Head of caudate nucleus (tissue), 42 donors: ENCODE data around the gene ADCK1.
"Not testable (repeated sequence)": the region's sequence is repeated elsewhere in the genome, so short reads cannot be mapped to it uniquely, and the experiment has no call there.

Source experiments
- DNase-seq, 42 donors: peaks; one replicate each; pipeline versions ENCODE4 v3.0.0 to v3.0.0-alpha.2; 2020 to 2021; ENCODE audit warnings: mixed read lengths in 7 of 42
- intact Hi-C: fragments of 100-400 bp; cut with DNase I; formaldehyde crosslinking; loops from one replicate; pipeline ENCODE4 v1.15.0; 2022

Gene ADCK1

DNA sequence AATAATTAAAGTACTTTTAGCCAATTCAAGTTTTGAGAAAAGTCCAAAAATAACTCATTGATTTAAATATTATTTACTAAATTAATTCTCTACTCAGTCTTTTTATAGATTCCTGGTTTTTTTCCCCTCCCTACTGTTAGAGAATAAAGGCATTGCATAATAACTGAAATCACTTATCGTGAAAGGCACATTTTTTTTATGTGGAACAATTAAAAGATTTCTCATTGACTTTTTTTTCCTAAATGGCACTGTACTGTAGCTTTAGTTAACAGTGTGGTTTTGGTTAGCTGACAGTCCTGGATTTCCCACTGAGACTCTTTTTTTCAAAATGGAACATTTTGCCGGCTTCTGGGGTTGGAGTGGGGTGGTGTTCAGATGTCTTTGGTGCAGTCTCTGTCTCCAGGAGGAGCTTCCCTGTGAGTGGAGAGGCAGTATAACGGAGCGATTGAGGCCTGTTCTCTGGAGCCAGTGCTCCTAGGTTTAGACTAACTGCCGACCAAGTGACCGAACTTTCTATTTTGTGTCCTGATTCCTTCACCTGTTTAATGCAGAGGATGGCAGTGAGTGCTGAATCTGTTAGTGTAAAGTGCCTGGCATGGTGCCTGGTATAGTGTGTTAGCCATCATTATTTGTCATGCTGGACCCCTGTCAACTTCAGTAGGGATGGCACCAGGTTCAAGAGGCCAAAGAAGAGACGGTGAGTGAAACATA is 117.7 kb downstream of the ADCK1 start:
- no peak for DNase-seq
- intact Hi-C loops = no loop called here

DNA sequence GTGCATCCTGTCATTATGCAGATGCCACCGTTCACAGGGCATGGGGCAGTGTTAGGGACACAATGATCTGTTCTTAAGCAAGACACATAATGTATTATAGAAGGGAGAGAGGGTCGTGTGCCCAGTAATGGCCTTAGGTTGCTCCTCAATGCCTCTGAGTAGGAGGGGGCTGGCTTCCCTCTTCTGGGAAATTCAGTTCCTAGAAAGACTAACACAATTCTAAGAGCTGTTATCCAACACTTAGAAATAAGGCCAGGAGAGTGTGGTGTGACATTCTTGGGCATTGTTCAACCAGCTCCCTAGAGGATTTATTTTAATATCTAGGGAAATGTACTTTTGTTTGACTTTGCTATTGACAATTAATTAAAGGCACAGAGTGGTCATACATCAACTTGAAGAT is 118.5 kb downstream of the ADCK1 start:
- DNase-seq = peak in 1 of 42 donors; percentile 6
- intact Hi-C loops = no loop called here

DNA sequence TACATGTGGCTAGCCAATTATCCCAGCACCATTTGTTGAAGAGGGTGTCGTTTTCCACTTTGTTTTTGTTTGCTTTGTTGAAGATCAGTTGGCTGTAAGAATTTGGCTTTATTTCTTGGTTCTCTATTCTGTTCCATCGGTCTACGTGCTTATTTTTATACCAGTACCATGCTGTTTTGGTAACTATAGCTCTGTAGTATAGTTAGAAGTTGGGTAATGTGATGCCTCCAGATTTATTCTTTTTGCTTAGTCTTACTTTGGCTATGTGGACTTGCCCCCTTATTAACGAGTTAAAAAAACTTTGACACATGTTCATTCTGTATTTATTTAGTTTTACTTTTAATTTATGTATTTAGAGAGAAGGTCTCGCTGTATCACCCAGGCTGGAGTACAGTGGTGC is 120.4 kb downstream of the ADCK1 start:
- no peak for DNase-seq
- intact Hi-C loops = no loop called here

DNA sequence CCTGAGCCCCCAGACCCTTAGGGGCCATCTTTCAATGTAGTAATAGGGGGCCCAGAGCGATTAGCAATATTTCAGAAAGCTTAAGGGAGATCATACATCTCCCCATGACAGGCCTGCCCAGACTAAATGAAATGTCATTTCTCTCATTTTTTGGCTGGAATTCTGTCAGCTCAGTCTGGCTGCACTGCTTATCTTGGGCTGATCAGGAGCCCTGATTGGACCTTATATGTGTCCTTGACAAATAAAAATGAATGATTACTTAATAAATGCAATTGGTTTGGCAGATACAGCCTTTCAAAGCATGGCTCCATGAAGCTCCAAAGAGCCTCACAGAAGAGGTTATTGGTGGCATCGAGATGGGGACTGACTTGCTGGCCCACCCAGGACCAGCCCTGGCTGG is 121.9 kb downstream of the ADCK1 start:
- intact Hi-C loops = no loop called here

DNA sequence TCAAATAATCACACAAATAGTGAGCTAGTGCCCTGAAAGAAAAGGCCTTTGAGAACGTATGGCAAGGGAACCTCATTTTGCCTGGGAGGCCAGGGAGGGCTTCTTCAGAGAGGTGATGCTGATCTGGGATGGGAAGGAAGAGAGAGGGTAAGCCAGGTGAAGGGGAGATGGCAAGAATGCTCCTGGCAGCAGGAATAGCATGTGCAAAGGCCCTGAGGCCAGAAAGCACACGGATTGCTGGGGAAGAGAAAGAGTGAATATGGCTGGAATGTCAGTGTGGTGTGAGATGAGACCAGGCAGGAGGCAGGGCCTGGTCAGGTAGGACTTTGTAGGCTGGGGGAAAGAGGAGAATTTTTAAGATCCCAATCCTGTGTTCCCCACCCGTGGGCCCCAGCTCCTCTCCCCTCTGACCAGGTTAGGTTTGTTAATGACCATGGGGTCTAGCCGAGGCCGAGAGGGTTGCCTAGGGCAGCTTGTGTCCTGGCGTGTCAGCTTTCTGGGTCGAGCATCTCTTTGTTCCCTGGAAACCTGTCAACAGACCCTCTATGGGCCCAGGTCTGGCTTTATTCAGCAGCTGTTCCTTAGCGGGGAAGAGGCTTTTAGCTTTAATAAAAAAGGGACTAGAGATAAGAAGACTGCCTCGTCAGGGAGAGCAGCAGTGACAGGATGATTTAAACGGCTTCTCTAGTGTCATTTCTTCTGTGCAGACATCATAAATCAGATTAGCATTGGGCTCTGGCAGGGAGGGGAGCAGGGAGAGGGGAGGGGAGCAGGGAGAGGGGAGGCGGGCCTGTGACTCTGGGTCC is 123.4 kb downstream of the ADCK1 start:
- intact Hi-C loops = no loop called here
- peak in 1 of 42 donors; percentile 17 for DNase-seq

More for the DNA sequence above, 121.9 kb downstream of the ADCK1 start:
- no peak for DNase-seq

DNA sequence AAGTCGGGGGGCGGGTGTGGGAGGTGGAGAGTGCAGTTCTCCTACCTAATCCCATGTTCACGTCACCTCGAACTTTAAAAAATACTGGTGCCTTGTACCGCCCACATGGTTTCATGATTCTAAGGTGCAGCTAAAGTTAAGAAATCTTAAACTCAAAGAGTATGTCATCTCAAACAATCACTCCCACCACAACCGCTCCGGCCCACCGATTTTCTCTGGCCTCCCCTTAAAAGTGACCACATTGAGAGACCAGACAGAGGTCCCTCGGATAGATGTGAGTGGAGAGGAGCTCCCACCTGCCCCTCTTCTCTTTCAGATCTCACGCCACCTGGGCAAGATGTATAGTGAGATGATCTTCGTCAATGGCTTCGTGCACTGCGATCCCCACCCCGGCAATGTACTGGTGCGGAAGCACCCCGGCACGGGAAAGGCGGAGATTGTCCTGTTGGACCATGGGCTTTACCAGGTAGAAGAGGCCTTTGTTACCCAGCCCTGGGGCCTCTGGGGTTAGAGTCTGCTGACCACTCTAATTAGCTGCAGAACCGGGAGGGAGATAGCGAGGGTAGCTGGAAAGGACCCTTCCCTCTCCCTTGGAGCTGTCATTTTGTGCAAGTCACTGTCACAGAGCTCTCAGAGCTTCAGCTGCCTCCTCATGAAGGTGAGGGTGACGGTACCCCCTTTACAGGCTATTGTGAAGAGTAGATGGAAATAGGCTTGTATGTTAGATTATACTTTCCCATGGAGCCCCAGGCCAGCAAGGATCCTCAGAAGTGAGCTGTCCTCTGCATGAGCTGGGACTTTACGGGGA is 124.4 kb downstream of the ADCK1 start:
- DNase-seq = peak in 10 of 42 donors; percentile 3 to 45 (median 20)
- intact Hi-C loops = no loop called here

DNA sequence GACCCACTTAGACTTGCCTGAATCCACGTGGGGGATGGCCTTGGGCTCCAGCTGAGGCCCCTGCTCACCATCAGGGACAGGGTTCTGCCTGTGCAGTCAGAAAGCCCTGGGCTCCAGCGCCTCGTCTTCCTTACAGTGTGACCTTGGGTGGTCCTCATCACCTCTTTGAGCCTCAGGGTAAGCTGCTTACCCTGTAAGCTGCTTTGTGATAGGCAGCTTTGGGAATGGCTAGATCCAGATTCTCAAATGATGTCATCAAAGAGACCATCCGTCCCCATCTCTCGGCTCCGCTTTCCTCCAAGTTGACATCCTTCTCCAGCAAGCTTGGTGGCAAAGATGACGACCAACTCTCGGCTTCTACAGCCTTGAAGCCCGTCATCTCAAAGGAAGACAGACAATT is 127.0 kb downstream of the ADCK1 start:
- DNase-seq = no peak
- intact Hi-C loops = no loop called here

DNA sequence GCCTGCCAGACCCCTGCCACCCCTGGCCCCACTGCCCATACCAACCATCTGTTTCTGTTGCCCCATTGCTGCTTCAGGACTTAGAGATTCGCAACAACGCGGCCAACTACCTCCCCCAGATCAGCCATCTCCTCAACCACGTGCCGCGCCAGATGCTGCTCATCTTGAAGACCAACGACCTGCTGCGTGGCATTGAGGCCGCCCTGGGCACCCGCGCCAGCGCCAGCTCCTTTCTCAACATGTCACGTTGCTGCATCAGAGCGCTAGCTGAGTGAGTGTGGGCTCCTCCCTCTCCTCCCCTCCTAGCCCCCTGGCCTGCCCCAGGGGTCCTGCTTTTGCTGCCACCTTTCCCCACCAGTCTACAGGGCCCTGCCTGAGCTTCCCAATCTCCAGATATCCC is 131.5 kb downstream of the ADCK1 start:
- intact Hi-C loops = no loop called here
- no peak for DNase-seq

DNA sequence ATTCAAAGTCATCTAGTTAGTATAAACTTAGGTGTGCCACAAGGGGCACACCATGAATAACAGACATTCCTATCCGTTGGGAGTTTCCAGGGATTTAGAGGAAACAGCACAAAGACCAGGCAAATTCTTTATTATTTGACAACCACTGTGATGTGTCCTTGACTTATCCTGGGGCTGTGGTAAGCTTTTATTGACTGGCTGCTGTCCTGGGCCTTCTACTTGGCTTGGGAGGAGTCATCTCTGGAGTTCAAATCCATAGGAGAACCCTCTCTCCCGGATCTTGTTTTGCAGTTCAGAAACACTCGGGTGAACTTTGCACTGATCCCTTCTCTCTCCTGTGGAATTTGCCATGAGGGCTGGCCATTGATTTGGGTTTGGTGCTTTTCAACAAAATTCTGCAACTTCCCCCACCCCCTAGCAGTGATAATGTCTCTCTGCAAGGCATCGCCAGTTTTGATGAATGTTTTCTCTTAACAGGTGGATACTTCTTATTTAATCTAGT is 136.3 kb downstream of the ADCK1 start:
- DNase-seq = no peak
- intact Hi-C loops = no loop called here

DNA sequence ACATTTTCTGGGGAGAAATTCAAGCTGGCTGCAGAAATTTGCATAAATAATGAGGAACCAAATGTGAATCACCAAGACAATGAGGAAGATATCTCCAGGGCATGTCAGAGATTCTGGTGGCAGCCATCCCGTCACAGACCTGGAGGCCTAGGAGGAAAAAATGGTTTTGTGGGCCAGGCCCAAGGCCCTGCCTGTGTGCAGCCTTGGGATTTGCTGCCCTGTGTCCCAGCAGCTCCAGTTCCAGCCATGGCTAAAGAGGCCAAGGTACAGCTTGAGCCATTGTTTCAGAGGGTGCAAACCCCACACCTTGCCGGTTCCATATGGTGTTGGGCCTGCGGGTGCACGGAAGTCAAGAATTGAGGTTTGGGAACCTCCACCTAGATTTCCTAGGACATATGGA is 147.5 kb downstream of the ADCK1 start:
- intact Hi-C loops = no loop called here
- DNase-seq = no peak

DNA sequence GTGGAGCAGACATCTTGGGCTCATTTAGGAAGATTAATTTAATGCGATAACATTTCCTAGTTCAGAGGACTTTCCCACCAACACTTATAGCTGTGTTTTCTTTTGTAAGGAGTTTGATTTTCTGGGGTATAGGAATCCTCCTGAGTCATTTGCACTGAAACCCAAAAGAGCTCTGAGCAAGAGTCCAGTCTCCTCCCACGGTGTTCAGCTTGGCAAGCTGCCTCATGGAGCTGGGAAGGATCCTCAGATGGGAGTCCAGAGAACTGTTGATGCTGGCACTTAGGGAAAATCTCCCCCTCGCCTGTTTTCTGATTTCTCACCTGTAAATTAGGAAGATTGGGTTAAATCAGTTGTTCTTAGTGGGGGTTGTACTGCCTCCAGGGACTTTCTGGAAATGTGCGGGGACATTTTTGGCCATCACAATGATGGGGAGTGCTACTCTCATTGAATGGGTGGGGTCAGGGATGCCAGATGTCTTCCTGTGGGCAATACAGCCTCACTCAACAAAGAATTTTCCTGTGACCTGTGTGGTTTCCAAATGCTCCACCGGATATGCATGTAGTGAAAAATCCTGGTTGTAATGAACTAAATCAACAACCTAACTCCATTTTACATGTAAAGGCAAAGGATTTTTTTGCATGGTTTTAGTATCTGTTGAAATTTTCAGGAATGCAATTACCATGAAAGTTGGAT is 150.6 kb downstream of the ADCK1 start:
- no peak for DNase-seq
- intact Hi-C loops = no loop called here

DNA sequence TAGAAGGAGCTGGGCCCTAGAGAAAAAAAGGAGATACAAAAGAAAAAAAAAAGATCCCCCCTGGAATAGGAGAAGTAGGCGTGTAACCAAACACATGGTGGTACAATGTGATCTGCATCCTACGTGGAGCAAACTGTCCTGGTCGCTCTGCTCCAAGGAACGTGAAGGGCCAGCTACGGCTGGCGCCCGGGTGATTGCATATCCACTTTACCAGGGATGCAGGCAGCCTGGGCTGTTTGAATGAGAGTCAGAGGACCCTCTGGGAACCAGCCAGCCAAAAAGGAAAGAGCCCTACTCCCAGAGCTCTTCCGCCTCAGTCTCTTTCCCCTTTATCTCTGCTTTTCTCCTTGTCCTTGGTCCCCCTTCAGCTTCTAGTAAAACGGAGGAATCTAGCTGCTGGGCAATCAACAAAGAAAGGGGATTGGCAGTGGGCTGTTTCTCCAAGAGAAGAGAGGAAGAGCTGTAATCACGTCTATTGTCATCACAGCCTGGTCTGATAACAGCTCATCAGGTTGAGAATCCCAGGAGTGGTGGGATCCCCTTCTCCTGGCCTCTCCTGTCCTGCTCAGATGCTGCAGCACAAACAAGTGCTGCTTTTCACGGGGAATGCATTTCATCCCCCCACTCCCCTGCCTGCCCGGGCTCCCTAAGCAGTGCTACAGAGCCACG is 156.0 kb downstream of the ADCK1 start:
- intact Hi-C loops = no loop called here
- no peak for DNase-seq

DNA sequence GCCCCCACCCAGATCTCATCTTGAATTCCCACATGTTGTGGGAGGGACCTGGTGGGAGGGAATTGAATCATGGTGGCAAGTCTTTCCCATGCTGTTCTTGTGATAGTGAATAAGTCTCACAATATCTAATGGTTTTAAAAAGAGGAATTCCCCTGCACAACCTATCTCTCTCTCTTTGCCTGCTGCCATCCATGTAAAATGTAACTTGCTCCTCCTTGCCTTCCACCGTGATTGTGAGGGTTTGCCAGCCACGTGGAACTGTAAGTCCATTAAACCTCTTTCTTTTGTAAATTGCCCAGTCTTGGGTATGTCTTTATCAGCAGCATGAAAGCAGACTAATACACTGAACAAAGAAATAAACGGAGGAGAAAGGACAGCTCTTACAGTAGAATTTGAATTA is 159.8 kb downstream of the ADCK1 start:
- intact Hi-C loops, DNase-seq: not testable (repeated sequence)

DNA sequence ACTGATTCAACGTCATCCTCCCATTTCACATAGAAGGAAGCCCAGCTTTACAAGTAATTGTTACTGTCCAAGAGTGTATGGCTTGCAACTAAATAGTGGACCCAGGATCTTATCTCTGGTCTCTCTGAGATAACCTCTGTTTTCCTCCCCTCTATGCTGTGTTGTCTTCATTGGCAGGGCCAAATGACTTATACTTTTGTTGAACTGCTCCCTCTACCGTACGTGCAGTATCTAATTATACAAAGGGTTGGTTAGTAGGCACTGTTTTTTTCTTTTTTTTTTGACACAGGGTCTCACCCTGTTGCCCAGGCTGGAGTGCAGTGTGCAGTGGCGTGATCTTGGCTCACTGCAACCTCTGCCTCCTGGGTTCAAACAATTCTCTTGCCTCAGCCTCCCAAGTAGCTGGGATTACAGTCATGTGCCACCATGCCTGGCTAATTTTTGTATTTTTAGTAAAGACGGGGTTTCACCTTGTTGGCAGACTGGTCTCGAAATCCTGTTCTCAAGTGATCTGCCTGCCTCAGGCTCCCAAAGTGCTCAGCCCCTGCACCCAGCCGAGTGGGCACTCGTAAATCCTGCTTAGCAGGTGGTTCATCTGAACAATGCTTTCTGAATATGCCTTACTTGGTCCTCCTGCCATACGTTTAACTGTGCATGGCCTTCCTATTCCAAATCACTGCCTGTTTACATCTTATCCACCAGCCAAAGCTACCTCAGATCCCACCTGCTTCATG is 162.1 kb downstream of the ADCK1 start:
- DNase-seq = no peak
- intact Hi-C loops = no loop called here

DNA sequence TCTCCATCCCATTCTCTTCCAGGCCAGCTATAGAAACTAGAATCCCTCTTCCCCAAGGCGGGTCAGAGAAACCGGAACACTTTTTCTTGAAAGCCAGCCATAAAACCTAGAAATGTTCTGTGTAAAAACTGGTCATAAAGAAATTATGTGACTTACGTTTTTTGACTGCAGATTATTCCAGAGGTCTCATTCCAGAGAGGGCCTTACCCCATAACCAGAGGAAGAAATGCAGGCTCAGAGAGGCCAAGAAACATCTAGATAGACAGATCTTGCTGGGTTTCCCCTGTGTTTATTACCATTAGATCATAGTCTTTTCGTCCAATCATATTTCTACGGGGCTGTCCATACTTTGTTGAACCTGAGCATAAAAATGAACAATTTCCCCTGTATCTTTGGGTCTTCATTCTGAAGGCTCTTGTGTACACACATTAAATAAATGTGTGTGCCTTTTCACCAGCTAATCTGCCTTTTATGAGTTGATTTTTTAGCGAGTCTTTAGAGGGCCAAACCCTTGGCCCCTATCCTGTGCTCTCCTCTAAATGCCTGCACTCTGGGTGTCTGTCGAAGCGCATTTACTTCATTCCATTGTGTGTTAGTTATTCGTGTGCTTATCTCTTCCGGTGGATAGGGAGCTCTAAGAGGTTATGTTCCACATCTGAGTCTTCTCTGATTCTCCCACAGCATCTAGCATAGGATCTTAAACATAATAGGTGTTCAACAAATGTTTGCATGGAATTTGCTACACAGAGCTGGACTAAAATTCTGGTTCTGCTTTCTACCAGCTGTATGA is 163.0 kb downstream of the ADCK1 start:
- intact Hi-C loops = no loop called here
- no peak for DNase-seq

DNA sequence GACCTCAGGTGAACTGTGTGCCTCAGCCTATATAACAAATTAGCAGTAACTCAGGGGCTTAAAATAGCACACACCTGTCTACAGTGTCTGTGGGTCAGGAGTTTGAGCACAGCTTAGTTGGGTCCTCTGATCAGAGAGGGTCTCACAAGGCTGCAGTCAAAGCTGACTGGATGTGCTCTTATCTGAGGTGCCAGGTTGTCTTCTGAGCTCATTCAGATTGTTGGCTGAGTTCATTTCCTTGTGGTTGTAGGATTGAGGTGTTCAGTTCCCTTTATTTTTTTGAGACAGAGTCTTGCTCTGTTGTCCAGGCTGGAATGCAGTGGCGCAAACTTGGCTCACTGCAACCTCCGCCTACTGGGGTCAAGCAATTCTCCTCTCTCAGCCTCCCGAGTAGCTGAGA is 164.7 kb downstream of the ADCK1 start:
- intact Hi-C loops = no loop called here

DNA sequence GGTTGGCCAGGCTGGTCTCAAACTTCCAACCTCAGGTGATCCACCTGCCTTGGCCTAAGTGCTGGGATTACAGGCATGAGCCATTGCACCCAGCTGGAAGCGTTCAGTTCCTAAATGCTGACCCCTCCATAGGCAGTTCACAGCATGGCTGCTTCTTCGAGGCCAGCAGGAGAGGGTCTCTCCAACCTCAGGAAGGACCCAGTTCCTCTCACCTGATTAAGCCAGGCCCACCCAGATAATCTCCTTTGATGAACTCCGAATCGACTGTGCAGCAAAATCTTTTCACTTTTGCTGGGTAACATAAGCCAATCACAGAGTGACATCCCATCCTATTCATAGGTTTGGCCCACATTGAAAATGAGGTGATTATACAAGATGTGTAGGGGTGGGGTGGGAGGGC is 165.1 kb downstream of the ADCK1 start:
- intact Hi-C loops = no loop called here
- DNase-seq = no peak

More for the DNA sequence above, 164.7 kb downstream of the ADCK1 start:
- no peak for DNase-seq
